Measurements from ENCODE around the gene TMEM44.
"Not testable (repeated sequence)": the region's sequence is repeated elsewhere in the genome, so short reads cannot be mapped to it uniquely, and the experiment has no call there.

Gene TMEM44

DNA sequence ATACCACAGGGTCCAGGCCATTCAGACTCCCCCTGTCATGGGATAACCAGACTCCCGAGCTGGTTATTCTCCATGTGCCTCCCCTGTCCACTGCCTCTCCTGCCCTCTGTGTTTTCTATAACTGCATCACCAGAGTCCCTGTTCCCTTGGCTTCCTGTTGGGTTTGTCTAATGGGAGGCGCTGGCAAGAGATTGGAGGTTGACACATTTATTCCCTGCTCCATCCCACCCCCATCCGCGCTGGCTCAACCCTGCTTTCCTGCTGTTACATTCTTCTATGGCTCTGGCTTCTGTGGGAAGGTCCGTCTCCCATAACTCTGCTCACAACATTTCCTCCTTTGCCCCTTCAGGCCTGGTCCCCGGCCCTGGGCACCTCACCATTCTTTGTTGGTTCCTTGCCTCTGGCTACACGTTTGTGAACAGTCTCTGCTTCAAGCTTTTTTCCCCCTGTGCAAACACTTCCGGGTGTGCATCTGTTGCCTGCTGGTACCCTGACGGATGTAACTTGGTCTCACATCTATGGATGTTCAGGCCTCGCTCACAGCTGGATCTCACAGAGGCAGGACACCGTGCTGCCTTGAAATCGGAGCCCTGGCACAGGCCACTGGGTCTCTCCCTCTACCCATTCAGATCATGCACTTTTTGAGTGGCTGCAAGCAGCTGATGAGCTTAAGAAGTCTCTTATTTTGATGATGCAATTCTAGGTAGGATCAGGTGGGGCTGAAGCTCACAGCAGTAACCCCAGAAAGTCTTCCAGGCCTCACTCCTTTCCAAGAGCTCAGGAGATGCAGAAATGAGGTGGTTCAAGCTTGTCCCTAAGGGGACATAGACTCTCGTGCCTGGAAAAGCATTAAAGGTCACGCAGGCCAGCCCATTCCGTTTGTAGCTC is 77.8 kb downstream of the TMEM44 start:
- no peak for DNase-seq (ENCODE audit: low read depth in 2 of 2)

DNA sequence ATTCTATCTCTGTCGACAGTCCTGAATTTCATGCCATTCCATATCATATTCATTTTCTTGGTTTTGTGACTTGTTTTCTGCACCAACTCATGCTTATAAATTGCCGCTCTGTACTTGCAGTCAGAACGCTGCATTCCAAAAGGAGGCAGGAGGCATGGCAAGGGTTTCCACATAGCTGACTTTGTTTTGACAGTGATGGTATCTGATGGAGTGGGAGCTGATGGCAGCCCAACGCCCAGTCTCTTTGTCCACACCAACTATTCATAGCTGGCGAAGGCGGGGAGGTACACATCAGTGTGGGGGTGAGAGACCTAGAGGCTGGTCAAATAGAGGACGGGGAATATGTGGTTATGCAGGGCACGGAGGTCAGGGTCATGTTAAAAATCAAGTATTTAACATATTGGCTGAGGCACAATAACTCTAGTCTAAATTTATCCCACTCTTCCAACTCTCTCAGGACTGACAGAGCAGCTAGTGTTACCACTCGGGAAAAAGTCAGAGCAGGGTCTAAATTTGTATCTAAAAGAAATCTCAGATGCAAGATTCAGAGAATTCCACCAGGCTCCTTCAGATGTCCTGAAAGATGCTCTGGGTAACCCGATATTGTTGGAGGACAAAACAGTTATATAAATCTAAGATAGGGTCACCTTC is 78.6 kb downstream of the TMEM44 start:
- DNase-seq (ENCODE audit: low read depth in 2 of 2), result no peak

DNA sequence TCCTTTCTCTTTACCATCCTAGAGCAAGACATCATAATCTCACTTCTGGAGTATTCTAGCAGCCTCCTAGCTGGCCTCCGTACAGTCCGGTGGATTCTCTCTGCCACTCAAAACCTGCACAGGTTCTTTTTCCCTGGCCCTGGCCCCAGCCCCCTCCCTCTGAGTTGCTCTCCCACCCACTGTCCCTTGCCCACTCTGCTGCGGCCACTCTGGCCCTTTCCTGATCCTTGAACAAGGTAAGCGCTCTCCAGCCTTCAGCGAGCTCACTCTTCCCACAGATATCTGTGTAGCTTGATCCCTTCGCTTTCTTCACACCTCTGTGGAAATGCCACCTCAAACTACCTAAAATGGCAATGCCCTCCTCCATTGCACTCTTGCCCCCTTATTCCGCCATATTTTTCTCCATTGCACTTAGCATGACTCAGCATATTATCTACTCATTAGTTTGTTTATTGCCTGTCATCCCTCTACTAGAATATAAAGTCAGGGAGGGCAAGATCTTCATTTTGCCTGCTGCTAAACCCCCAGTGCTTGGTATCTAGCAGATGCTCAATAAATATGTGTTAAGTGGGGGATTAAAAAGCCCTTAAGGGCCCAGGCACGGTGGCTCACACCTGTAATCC is 80.8 kb downstream of the TMEM44 start:
- DNase-seq (ENCODE audit: low read depth in 2 of 2), result no peak

DNA sequence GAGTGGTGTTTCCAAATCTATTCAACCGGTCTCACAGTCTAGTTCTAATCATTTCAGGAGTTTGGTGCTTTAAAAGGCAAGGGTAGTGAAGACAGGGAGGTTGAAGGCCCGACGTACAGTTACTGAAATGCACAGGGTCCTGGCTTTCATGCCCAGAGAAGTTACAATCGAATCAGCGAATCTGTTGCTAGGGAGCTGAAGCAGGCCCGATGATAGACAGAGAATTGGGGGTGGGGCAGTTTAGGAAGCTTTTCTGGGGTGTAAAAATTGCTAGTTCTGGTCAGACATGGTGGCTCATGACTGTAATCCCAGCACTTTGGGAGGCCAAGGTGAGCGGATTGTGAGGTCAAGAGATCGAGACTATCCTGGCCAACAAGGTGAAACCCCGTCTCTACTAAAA is 83.4 kb downstream of the TMEM44 start:
- no peak for DNase-seq (ENCODE audit: low read depth in 2 of 2)

DNA sequence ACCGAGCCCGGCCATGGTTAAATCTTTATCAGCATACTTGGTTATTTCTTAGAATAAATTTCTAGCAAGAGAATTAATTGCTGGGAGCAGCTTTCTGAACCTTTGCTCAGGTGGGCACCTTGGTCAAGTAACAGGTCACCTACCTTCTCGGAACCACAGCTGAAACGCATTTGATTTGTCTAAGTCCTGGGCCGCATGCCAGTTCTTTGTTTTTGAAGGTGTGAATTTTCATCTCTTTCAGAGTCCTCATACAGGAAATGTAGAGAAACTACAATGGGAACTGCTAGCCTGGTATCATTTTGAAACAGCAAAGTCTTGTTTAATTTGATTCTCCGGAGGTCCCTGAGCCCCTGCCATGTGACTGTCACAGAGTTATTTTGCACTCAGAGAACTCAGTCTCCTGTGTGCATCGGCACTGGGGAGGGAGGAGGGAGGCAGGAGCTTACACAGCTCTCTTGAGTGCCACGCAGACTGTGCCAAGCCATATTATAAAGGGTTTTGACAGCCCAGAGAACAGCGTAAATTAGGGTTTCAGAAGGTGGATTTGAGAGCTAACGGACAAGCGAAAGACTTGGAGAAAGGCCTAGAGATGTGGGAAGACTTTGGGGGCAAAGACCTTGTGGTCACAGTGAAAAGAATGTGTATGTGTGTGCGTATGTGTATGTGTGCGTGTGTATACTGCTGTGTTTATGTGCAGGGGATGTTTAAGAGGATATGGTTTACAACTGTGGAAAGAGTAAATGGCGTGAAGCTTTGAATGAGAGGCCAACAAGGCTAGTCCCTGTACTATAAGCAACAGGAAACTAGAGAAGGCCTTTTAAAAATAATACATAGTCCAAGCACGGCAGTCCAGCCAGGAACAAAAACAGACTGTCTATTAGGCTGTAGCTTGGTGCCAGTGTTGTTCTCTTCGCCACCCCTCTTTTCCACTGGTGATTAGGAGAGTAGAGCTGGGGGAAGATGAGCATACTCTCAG is 84.6 kb downstream of the TMEM44 start:
- DNase-seq (ENCODE audit: low read depth in 2 of 2), result no peak

DNA sequence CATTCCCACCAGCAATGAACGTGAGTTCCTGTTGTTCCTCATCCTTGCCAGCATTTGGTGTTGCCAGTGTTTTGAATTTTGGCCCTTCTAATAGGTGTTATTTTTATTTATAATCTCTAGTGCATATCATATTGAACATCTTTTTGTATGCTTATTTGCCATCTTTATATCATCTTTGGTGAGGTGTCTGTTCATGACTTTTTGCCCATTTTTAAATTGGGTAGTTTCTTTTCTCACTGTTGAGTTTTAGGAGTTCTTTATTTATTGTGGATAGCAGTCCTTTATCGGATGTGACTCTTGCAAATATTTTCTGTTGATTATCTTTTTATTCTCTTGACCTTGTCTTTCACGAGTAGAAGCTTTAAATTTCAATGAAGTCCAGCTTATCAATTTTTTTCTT is 86.2 kb downstream of the TMEM44 start:
- no peak for DNase-seq (ENCODE audit: low read depth in 2 of 2)

DNA sequence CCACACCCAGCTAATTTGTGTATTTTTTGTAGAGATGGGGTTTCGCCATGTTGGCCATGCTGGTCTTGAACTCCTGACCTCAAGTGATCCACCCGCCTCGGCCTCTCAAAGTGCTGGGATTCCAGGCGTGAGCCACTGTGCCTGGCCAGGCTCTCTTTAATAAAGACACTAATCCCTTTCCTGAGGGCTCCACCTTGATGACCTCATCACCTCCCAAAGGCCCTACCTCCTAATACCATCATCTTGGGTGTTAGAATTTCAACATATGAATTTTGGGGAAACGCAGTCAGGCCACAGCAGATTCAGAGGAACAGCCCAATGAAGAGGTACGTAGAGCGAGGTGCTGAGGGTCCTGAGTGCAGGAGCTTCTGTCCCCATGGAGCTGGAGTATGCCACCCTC is 87.7 kb downstream of the TMEM44 start:
- DNase-seq (ENCODE audit: low read depth in 2 of 2), result not testable (repeated sequence)

DNA sequence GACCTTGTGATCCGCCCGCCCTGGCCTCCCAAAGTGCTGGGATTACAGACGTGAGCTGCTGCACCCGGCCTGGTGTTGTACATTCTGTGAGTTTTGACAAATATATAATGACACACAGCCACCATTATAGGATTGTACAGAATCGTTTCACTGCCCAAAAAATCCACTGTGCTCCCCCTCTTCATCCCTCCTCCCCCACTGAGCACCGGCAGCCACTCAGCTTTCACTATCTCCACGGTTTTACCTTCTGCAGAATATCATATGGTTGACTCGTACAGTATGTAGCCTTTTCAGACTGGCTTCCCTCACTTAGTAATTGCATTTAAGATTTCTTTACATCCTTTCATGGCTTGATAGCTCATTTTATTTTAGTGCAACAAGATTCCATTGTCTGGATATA is 89.7 kb downstream of the TMEM44 start:
- no peak for DNase-seq (ENCODE audit: low read depth in 2 of 2)

DNA sequence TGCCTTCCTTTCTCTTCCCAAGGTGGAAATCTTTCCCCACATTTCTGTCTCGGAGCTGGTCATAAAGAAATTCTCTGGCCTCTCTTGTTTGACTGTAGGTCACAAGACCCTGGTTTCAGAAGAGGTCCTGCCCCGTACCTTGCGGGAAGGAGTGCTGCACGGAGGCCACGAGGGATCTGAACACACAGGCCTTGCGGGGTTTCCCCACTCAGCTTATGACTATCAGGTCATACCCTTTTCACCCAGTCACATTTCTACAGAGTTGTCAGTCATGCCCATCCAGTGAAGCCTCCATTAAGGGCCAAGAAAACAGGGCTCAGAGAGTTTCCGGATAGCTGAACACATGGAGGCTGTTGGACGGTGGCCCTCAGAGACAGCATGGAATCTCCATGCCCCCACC is 91.7 kb downstream of the TMEM44 start:
- DNase-seq (ENCODE audit: low read depth in 2 of 2), result peak in 1 of 2 donors; percentile 8

DNA sequence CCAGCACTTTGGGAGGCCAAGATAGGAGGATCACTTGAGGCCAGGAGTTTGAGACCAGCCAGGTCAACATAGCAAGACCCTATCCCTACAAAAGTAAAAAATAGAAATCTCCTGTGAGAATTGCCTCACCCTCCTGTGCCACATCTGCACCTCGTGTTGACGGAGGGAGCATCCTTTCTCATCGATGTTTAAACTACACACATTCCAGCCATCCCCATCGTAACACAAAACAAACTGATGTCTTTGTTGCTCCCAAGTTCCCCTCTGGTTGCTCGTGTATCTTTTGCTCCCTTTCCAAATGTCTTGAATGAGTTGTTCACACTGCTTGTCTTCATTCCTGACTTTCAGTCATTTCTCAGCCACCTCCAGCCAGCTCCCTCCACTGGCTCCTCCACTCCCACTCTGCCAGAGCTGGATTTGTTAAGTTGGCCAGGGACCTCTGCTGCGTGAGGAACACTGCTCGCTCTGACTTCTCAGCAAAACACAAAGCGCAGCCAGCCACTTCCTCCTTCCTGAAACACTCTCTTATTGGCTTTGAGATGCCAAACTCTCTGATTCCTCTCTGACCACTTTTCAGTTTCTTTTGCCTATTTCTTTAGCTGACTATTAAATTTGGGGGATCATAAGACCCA is 92.8 kb downstream of the TMEM44 start:
- DNase-seq (ENCODE audit: low read depth in 2 of 2), result no peak

DNA sequence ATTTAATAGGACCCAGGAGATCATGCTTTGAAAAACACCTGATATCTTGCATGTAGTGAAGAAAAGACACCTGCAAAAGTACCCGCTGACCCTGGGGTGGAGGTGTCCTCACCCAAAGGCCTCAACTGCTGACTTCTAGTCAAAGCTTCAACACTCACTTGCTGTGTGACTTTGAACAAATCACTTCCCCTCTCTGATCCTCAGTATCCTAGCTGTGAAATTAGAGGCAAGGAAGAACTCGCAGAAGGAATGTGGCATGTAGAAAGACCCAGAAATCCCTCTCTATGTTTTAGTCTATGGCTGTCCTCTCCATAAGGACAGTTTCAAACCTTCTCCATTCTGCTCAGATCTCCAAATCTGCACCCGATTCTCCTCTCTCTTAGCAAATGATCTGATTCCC is 93.7 kb downstream of the TMEM44 start:
- DNase-seq (ENCODE audit: low read depth in 2 of 2), result no peak

DNA sequence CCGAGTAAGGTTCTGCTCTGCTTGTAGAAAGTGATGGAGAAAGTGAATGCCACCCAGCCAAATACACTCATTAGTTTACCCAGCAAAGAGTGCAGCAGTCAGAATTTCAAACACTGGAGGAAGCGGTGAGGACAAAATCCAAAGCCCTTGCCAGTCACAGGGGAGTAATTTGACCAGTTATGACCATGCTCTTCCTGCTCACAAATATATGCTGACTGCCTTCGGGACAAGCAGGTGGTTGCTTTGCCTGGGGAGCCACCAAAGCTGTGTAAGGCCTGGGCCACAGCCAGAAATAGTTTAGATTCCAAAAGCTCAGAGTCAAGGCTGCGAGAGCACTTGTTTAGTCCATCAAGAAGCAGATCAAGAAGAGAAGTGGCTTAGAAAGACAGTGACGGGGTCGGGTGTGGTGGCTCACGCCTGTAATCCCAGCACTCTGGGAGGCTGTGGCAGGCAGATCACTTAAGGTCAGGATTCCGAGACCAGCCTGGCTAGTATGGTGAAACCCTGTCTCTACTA is 95.4 kb downstream of the TMEM44 start:
- no peak for DNase-seq (ENCODE audit: low read depth in 2 of 2)
